NK-92 (cell line): ENCODE measurements around the gene MOCS1.
"Not testable (repeated sequence)": the region's sequence is repeated elsewhere in the genome, so short reads cannot be mapped to it uniquely, and the experiment has no call there.

ENCODE experiments used
- DNase-seq: peaks from one replicate; lab custom pipeline; 2025; ENCODE audit not compliant: unreplicated experiment; lab: John Stamatoyannopoulos, UW

MOCS1 gene

DNA sequence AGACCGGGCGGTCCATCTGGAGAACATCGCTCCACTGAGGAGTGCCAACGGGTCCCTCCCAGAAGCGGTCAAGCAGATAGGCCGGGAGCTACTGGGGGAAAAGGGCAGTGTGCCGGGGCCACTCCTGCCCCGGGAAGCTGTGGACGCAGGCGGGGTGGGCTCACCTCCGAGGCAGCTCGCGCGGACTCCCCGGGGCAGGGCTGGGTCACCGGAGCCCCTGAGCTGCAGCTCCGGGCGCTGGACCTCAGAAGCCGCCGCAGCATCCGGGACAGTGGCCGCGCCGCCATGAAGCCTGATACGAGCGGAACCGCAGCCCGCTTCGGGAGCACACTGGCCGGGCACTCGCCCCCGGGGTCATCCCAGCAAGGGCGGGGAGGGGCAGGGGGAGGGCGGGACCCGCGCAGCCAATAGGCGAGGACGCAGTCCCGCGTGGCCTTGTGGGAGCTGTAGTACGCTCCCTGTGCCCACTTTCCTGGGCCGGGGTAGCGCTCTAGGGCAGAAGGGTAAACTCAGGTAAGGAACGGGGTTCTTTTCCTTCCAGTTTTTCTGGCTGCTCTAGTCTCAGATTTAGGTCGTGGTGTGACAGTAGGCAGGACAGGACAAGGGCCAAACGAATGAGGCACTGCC is at the start of gene MOCS1:
Gene MOCS1 (minus strand): TSS at position 332 of the 627 bp plus-strand sequence. CDS start 45 bp downstream, at position 287.
- DNase-seq: no peak

GRCh38 chr6:39984051-39984450 is 49.8 kb upstream of the MOCS1 start:
- DNase-seq: no peak

- no peak for DNase-seq
Observed at GRCh38 chr6:39983193-39983592, 48.9 kb upstream of the MOCS1 start.

- DNase-seq: no peak
Observed at GRCh38 chr6:39982720-39983119, 48.5 kb upstream of the MOCS1 start.

- no peak for DNase-seq
Observed at GRCh38 chr6:39980839-39981580, 46.7 kb upstream of the MOCS1 start.

DNA sequence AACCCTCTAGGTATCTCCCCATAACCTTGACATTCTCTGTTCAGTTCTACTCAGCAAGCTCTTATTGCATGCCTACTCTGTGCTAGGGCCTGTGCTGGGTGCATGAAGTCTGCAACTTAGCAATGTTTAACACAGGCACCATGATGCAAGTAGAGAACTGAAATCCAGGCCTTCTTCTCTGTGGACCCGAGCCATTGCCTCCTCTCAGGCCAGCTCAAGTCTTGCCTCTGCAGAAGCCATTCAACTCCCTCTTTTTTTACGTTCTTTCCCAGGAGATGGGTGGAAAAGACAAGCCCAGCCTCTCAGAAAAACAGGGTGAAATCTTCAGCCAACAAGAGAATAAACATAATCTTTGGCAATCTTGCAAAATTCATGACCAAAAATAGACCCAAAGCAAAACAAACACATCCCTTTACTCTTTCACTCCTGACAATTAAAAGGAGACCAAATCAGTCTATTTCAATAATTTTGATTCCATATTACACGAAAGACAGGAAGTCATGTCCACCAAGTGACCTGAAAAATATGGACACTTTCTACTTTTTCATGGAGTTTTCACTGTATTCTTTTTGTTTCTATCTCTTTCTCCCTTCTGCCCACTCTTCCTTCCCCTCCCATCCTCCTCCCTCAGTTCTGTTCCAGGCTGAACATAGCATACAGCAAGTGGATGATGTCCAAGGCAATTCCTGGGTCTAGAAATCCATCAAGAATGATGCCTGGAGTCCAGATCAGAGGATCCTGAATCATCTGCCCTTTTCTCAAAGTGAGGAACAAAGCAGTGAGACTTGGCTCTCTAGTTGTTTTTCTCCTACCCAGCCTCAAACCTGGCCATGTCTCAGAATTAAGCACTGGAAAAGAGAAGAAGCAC is 45.4 kb upstream of the MOCS1 start:
- no peak for DNase-seq

GRCh38 chr6:39978240-39978639 is 44.0 kb upstream of the MOCS1 start:
- no peak for DNase-seq

DNA sequence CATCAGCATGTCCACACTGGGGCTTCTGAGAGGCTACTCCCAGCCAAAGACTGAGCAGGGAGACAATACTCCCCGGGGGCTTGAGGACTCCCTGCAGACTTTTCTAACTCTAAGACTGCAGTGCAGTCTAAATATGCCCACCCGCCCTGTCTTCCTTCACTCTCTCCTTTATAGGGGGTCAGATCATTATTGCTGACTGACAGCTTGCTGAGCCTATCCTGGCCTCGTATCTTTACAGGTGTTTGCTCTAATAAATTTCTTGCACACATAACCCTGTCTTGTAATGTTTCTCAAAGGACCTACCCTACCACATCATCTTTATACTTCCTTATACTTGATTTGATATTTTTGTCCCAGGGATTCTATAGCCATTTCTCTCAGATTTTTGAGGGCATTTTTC is 39.4 kb upstream of the MOCS1 start:
- no peak for DNase-seq

DNA sequence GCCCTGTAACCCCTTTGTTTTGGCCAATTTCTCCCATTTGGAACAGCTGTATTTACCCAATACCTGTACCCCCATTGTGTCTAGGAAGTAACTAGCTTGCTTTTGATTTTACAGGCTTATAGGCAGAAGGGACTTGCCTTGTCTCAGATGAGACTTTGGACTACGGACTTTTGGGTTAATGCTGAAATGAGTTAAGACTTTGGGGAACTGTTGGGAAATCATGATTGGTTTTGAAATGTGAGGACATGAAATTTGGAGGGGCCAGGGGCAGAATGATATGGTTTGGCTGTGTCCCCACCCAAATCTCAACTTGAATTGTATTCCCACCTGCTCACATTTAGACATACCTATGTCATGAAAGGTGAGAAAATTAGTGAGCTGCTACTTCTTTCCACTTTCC is 38.5 kb upstream of the MOCS1 start:
- DNase-seq: not testable (repeated sequence)

DNA sequence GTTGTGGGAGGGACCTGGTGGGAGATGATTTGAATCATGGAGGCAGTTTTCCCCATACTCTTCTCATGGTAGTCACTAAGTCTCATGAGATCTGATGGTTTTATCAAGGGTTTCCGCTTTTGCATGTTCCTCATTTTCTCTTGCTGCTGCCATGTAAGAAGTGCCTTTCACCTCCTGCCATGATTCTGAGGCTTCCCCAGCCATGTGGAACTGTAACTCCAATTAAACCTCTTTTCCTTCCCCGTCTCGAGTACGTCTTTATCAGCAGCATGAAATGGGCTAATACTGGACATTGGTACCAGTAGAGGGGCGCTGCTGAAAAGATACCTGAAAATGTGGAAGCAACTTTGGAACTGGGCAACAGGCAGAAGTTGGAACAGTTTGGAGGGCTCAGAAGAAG is 36.9 kb upstream of the MOCS1 start:
- DNase-seq: not testable (repeated sequence)

DNA sequence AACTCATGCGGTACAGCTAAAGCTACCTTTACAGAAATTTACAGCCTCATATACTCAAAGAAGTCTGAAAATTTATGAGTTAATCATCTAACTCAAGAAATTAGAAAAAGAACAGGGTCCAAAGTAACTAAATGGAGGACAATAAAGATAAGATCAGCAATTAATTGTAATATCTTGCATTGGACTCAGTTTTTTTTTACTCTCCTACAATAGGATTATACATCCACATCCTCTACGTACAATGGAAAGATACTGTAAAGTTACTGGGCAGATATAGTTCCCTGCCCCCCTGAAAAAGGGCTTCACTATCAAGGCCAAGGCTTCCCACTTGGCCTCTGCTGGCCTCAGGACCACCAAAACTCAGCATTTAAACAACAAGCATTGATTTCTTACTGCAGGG is 31.5 kb upstream of the MOCS1 start:
- DNase-seq: no peak

DNA sequence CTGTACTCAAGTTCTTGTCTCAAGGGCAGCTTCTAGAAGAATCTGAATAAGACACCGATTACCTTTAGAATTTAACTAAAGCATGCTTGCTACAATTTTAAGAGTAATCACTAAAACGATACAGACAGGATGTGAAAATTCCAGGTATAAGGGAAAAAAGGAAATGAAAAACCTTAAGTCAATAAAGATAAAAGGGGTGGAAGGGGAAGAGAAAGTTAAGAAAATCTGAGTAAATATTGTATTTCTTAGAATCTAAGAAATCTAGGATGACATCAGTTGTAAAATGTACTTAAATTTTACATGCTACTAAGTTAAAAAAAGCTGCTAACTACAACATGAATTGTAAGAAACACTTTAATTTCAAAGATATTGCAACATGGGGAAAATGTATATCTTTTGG is 30.3 kb upstream of the MOCS1 start:
- no peak for DNase-seq

GRCh38 chr6:39964094-39964493 is 29.8 kb upstream of the MOCS1 start:
- no peak for DNase-seq

DNA sequence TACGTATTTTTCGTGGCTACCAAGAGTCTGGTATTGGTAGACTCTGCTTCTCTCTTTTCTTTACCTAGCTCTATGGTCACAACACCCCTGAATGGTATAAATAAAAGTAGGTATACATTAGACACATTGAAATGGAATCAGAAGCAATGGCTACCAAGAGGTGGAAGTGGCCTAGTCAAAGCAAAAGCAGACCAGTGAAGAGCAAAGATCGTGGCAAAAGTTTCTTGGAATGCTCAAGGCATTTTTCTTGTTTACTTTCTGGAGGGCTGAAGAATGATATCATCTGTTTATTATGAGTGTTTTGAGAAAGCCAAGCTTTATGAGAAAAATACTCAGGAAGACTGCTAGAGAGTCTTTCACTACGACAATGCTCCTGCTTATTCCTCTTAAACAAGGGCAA is 28.6 kb upstream of the MOCS1 start:
- no peak for DNase-seq

DNA sequence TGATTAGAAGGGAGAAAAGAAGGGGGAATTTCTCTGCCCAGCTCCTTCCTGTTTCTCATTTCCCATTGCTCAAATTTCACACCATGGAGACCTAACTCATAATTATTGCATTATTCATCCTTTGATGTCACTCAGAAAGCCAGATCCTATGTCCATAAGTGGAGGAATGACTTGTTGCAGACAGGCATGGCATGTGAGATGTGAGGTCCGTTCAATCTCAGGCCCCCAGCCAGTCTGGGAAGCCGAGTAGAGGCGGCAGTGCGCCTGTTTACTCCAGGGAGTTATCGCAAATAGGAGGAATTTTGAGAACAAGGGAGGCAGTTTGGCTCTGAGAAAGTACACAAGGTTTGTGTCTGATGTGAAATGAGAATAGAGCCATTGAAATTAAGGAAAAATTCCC is 26.9 kb upstream of the MOCS1 start:
- no peak for DNase-seq

- DNase-seq: no peak
Observed at GRCh38 chr6:39958947-39959346, 24.7 kb upstream of the MOCS1 start.

GRCh38 chr6:39956936-39957335 is 22.7 kb upstream of the MOCS1 start:
- DNase-seq: no peak

DNA sequence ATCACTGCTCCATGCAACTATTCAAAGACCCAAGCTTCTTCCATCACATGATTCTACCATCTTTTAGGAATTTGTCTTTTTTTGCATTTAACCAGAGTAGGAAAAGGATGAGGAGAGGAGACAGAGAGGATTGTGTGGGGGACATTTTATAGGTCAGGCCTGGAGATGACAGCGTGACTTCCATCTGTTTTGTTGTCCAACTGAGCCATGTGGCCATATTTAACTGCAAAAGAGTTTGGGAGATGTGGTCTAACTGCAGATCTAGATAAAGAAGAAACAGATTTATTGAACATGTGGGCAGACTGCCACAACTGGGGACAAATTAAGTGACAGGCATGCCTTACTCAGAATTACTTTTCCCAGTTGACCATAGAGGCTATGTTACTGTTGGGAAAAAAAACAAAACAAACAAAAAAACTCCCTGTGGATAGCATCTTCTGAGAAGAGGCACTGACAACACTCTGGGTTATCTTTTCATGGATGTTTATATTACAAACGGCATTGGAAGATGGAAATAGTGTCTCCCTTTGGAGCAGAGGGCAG is 18.9 kb upstream of the MOCS1 start:
- no peak for DNase-seq

- DNase-seq: no peak
Observed at GRCh38 chr6:39952167-39952566, 17.9 kb upstream of the MOCS1 start.

DNA sequence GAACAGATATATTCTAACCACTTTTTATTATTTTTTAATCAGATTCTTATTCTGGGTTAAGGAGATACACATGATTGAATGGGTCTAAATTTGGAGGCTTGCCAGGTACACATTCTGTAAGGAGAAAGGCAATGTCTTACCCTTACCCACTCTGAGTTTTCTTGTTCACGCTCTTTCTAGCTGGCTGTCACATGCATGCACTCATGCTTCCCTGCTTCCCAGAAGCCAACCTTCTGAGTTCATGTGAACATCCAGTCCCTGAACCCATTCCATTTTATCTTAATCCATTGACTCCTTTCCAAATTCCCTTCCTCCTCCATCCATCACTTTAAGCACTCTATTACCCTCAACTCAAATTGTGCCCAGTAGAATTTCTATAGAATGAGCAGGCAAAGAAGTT is 17.5 kb upstream of the MOCS1 start:
- DNase-seq: no peak

GRCh38 chr6:39951191-39951590 is 16.9 kb upstream of the MOCS1 start:
- no peak for DNase-seq
